ENCODE measurements around the gene RHBDF1. TPM values are rescaled to one million over a fixed set of nuclear protein-coding genes. Genes with fewer than 3 reads are reported as not detected.
"Not testable (repeated sequence)": the region's sequence is repeated elsewhere in the genome, so short reads cannot be mapped to it uniquely, and the experiment has no call there.

Gene RHBDF1
- total RNA-seq, 1 experiment from 2014 or later: 60.8 TPM

- TF ChIP-seq ZNF138 (CRISPR knock-in tag; conservative IDR thresholded peaks at IDR 0.05) (no peak), NFATC4 (CRISPR knock-in tag; IDR thresholded peaks at IDR 0.05) (no peak)
These were observed 30.4 kb downstream of the RHBDF1 start (continued) for GRCh38 chr16:42069-42457.

- no peaks in the 10 kb centered on the region for H3K27me3 Mint-ChIP-seq (ENCODE audit: low read depth)
- H3K36me3 Mint-ChIP-seq: peaks cover 61% of the 10 kb centered on the region
- H3K27ac Mint-ChIP-seq: no peak overlapping the region
- POLR2A ChIA-PET: no interaction called here
- no peak overlapping the region for H3K4me3 Mint-ChIP-seq
- DNase-seq (ENCODE audit: low spot score) (no peak), ATAC-seq (no peak)
- TF ChIP-seq FOXP1 (CRISPR knock-in tag; IDR thresholded peaks at IDR 0.05; ENCODE audit: borderline replicate concordance): no peak
- TF ChIP-seq ETV6 (CRISPR knock-in tag; IDR thresholded peaks at IDR 0.05): no peak
- no peak for TF ChIP-seq CREB1 (CRISPR knock-in tag; IDR thresholded peaks at IDR 0.05)
- TF ChIP-seq ZNF423 (CRISPR knock-in tag; IDR thresholded peaks at IDR 0.05): no peak
- no peak for TF ChIP-seq MXD4 (CRISPR knock-in tag; IDR thresholded peaks at IDR 0.05; ENCODE audit: borderline replicate concordance)
- no peak for TF ChIP-seq ZBTB43 (CRISPR knock-in tag; IDR thresholded peaks at IDR 0.05)
- TF ChIP-seq NFATC4 (CRISPR knock-in tag; IDR thresholded peaks at IDR 0.05): no peak
- H3K9me3 Mint-ChIP-seq: peaks cover 25% of the 10 kb centered on the region
- no peaks in the 10 kb centered on the region; the same call in 1 of the 2 replicates for H3K4me1 Mint-ChIP-seq
- CTCF ChIA-PET: interaction anchor here (1.3 kb wide), 1 partner anchor 65 kb away, joined by 5 read pairs; no protein-coding TSS in a partner anchor
These were observed 30.9 kb downstream of the RHBDF1 start for GRCh38 chr16:41439-42068.

- peaks cover 22% of the 10 kb centered on the region for H3K9me3 Mint-ChIP-seq
- H3K36me3 Mint-ChIP-seq: peaks cover 44% of the 10 kb centered on the region
- TF ChIP-seq RELA (CRISPR knock-in tag; IDR thresholded peaks at IDR 0.05; ENCODE audit: borderline replicate concordance) (0 out of 2 replicates have a peak, but pooled peaks have one; percentile 23), ETV6 (CRISPR knock-in tag; IDR thresholded peaks at IDR 0.05) (no peak), GTF2I (CRISPR knock-in tag; conservative IDR thresholded peaks at IDR 0.05) (no peak), E2F5 (CRISPR knock-in tag; IDR thresholded peaks at IDR 0.05) (no peak)
- H3K4me3 Mint-ChIP-seq: no peak overlapping the region
- no peak overlapping the region for H3K27ac Mint-ChIP-seq
- H3K4me1 Mint-ChIP-seq: no peaks in the 10 kb centered on the region; the same call in 1 of the 2 replicates
- DNase-seq (ENCODE audit: low spot score) (no peak), ATAC-seq (peak; percentile 20)
- POLR2A ChIA-PET: interaction anchor here (1.2 to 1.9 kb wide), 2 partner anchors 14 to 32 kb away, joined by 5 to 6 read pairs; partner anchors contain the start of genes POLR3K and SNRNP25
- CTCF ChIA-PET: interaction anchor here (1.7 to 2.8 kb wide), 4 partner anchors 14 to 79 kb away, joined by 5 to 13 read pairs (median 8); partner anchors contain the start of genes POLR3K and SNRNP25
- H3K27me3 Mint-ChIP-seq (ENCODE audit: low read depth): no peaks in the 10 kb centered on the region
These were observed 33.2 kb downstream of the RHBDF1 start for GRCh38 chr16:38941-39892.

- not testable (repeated sequence) for DNase-seq (ENCODE audit: low spot score); H3K4me1 Mint-ChIP-seq; ATAC-seq; H3K4me3 Mint-ChIP-seq; H3K27me3 Mint-ChIP-seq (ENCODE audit: low read depth)
- ChIA-PET POLR2A (interaction anchor here (1.9 kb wide), 1 partner anchor 15 kb away, joined by 6 read pairs; the partner anchor contains the start of genes POLR3K and SNRNP25), CTCF (interaction anchor here (1.7 to 2.8 kb wide), 4 partner anchors 15 to 80 kb away, joined by 5 to 13 read pairs (median 8); partner anchors contain the start of genes POLR3K and SNRNP25)
- peaks cover 35% of the 10 kb centered on the region for H3K36me3 Mint-ChIP-seq
- peak overlapping the region; percentile 49; the same call in 1 of the 2 replicates for H3K27ac Mint-ChIP-seq
- peaks cover 16% of the 10 kb centered on the region for H3K9me3 Mint-ChIP-seq
These were observed 34.2 kb downstream of the RHBDF1 start for GRCh38 chr16:38206-38605.

GRCh38 chr16:37511-37910, 34.9 kb downstream of the RHBDF1 start:
- H3K9me3 Mint-ChIP-seq: peaks cover 9% of the 10 kb centered on the region
- no peak overlapping the region for H3K4me3 Mint-ChIP-seq
- H3K27me3 Mint-ChIP-seq (ENCODE audit: low read depth): no peaks in the 10 kb centered on the region
- no peaks in the 10 kb centered on the region; the same call in 1 of the 2 replicates for H3K4me1 Mint-ChIP-seq
- ChIA-PET POLR2A (interaction anchor here (1.9 kb wide), 1 partner anchor 16 kb away, joined by 6 read pairs; the partner anchor contains the start of genes POLR3K and SNRNP25), CTCF (interaction anchor here (1.7 kb wide), 1 partner anchor 81 kb away, joined by 5 read pairs; no protein-coding TSS in a partner anchor)
- ATAC-seq: no peak
- H3K36me3 Mint-ChIP-seq: peaks cover 28% of the 10 kb centered on the region
- DNase-seq (ENCODE audit: low spot score): no peak
- no peak overlapping the region for H3K27ac Mint-ChIP-seq
- TF ChIP-seq ZNF263 (CRISPR knock-in tag; IDR thresholded peaks at IDR 0.05; ENCODE audit: low read depth) (no peak), RORB (CRISPR knock-in tag; IDR thresholded peaks at IDR 0.05) (no peak), ZNF232 (CRISPR knock-in tag; IDR thresholded peaks at IDR 0.05) (no peak), PREB (CRISPR knock-in tag; IDR thresholded peaks at IDR 0.05; ENCODE audit: borderline replicate concordance) (no peak)

Measured in WTC11 (cell line).